ENCODE measurements around the gene VPS13C.

The VPS13C gene

GRCh38 chr15:62099094-62099601, 38.9 kb upstream of the VPS13C start:
- no CpG with 5 or more reads among the region's 7 CpGs for WGBS (ENCODE audit: insufficient coverage, insufficient read length)
- no peak overlapping the region for H3K27ac ChIP-seq (ENCODE audit: low read length)

GRCh38 chr15:62094388-62094787, 34.1 kb upstream of the VPS13C start:
- no peaks in the 10 kb centered on the region for H3K27me3 ChIP-seq (ENCODE audit: control insufficient read depth, insufficient read depth, low read length)
- no CpG with 5 or more reads among the region's 7 CpGs for WGBS (ENCODE audit: insufficient coverage, insufficient read length)
- DNase-seq (ENCODE audit: low read depth, low spot score): no peak
- no peaks in the 10 kb centered on the region for H3K9me3 ChIP-seq (ENCODE audit: control insufficient read depth, insufficient read depth, low read length)
- H3K27ac ChIP-seq (ENCODE audit: low read length): no peak overlapping the region
- no peaks in the 10 kb centered on the region for H3K4me1 ChIP-seq (ENCODE audit: control insufficient read depth, insufficient read depth, low read length)
- no peak overlapping the region for H3K4me3 ChIP-seq (ENCODE audit: low read length)
- no peaks in the 10 kb centered on the region for H3K36me3 ChIP-seq (ENCODE audit: control insufficient read depth, insufficient read depth, low read length)

More at GRCh38 chr15:62099094-62099601, 38.9 kb upstream of the VPS13C start:
- Histone ChIP-seq H3K4me1 (ENCODE audit: control insufficient read depth, insufficient read depth, low read length) (no peaks in the 10 kb centered on the region), H3K27me3 (ENCODE audit: control insufficient read depth, insufficient read depth, low read length) (no peaks in the 10 kb centered on the region), H3K36me3 (ENCODE audit: control insufficient read depth, insufficient read depth, low read length) (no peaks in the 10 kb centered on the region), H3K9me3 (ENCODE audit: control insufficient read depth, insufficient read depth, low read length) (no peaks in the 10 kb centered on the region), H3K4me3 (ENCODE audit: low read length) (no peak overlapping the region)
- DNase-seq (ENCODE audit: low read depth, low spot score): no peak

GRCh38 chr15:62093809-62094208, 33.6 kb upstream of the VPS13C start:
- H3K4me3 ChIP-seq (ENCODE audit: low read length): no peak overlapping the region
- H3K4me1 ChIP-seq (ENCODE audit: control insufficient read depth, insufficient read depth, low read length): no peaks in the 10 kb centered on the region
- H3K9me3 ChIP-seq (ENCODE audit: control insufficient read depth, insufficient read depth, low read length): no peaks in the 10 kb centered on the region
- H3K27me3 ChIP-seq (ENCODE audit: control insufficient read depth, insufficient read depth, low read length): no peaks in the 10 kb centered on the region
- no peak overlapping the region for H3K27ac ChIP-seq (ENCODE audit: low read length)
- DNase-seq (ENCODE audit: low read depth, low spot score): no peak
- WGBS (ENCODE audit: insufficient coverage, insufficient read length): no CpG with 5 or more reads among the region's 5 CpGs
- H3K36me3 ChIP-seq (ENCODE audit: control insufficient read depth, insufficient read depth, low read length): no peaks in the 10 kb centered on the region

DNA sequence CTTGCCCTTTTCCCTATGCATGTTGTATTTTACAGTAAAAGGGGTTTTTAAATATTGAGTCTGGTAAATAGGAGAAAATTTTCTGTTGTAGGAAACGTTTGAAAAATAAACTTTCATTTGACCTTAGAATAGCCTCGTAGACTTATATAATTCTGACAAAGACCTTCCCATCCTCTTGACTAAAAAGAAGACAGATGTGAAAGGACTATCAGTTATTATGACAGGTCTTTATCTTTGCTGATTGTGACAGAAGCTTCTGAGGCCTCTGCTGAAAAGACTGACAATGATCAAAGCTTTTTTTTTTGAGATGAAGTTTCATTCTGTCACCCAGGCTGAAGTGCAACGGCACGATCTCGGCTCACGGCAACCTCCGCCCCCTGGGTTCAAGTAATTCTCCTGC, 30.7 kb upstream of the VPS13C start:
- DNase-seq (ENCODE audit: low read depth, low spot score): no peak
- Histone ChIP-seq H3K9me3 (ENCODE audit: control insufficient read depth, insufficient read depth, low read length) (no peaks in the 10 kb centered on the region), H3K27ac (ENCODE audit: low read length) (no peak overlapping the region), H3K4me1 (ENCODE audit: control insufficient read depth, insufficient read depth, low read length) (no peaks in the 10 kb centered on the region), H3K4me3 (ENCODE audit: low read length) (no peak overlapping the region), H3K36me3 (ENCODE audit: control insufficient read depth, insufficient read depth, low read length) (no peaks in the 10 kb centered on the region), H3K27me3 (ENCODE audit: control insufficient read depth, insufficient read depth, low read length) (no peaks in the 10 kb centered on the region)
- no CpG with 5 or more reads among the region's 7 CpGs for WGBS (ENCODE audit: insufficient coverage, insufficient read length)

DNA sequence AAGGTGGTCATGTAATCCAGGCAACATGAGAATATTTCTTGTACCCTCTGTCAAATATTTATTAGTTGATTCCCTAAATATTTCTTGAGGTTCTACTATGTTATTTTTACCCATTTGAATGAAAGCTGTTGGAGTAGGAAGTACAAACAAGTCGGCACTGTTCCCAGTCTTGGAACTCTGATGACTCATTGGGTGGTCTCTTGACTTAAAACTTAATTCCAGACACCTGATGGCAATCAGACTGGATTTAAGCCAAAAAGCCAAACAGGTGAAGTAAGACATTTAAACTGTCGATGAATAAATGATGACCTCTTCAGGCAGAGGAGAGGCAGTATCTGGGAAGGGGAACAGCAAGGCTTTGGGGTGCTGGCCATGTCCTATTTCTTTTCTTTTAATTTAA, 29.4 kb upstream of the VPS13C start:
- Histone ChIP-seq H3K27ac (ENCODE audit: low read length) (no peak overlapping the region), H3K4me3 (ENCODE audit: low read length) (no peak overlapping the region), H3K36me3 (ENCODE audit: control insufficient read depth, insufficient read depth, low read length) (no peaks in the 10 kb centered on the region), H3K9me3 (ENCODE audit: control insufficient read depth, insufficient read depth, low read length) (no peaks in the 10 kb centered on the region), H3K27me3 (ENCODE audit: control insufficient read depth, insufficient read depth, low read length) (no peaks in the 10 kb centered on the region), H3K4me1 (ENCODE audit: control insufficient read depth, insufficient read depth, low read length) (no peaks in the 10 kb centered on the region)
- no CpG with 5 or more reads among the region's 2 CpGs for WGBS (ENCODE audit: insufficient coverage, insufficient read length)
- DNase-seq (ENCODE audit: low read depth, low spot score): no peak

- no peaks in the 10 kb centered on the region for H3K9me3 ChIP-seq (ENCODE audit: control insufficient read depth, insufficient read depth, low read length)
- no peak overlapping the region for H3K4me3 ChIP-seq (ENCODE audit: low read length)
- no peaks in the 10 kb centered on the region for H3K36me3 ChIP-seq (ENCODE audit: control insufficient read depth, insufficient read depth, low read length)
- H3K4me1 ChIP-seq (ENCODE audit: control insufficient read depth, insufficient read depth, low read length): no peaks in the 10 kb centered on the region
- H3K27me3 ChIP-seq (ENCODE audit: control insufficient read depth, insufficient read depth, low read length): no peaks in the 10 kb centered on the region
- DNase-seq (ENCODE audit: low read depth, low spot score): no peak
- no CpG with 5 or more reads among the region's 1 CpG for WGBS (ENCODE audit: insufficient coverage, insufficient read length)
- no peak overlapping the region for H3K27ac ChIP-seq (ENCODE audit: low read length)
These were observed 28.1 kb upstream of the VPS13C start for GRCh38 chr15:62088353-62088693.

DNA sequence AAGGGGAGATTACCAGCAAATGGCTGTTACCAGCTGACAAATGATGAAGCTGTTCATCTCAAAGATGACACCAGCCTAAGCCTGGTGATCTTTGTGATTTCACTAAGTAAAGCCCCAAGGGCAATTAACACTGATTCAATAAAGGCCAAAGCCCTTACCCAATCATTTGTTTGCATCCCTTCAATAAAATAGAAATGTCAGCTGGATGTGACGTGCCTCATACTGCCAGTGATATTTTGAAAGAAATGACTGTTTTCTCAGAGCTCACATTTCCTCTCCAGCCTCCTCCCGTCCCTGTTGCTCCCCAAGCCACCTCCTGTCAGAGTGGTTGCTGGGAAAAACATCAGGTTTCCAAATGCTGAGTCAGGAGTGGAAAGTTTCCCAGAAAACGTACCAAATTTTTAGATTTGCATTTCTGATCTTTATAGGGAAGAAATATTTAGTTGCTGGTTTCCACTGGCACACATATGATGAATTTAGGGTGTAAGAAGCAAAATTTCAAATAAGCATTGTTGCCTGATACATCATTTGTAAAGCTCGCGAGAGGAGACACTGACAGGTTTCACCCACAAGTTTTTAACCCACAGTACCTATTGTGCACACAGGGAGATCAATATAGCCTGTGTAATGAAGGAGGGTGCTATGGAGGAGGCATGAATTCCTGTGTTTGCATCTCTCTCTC, 27.6 kb upstream of the VPS13C start:
- Histone ChIP-seq H3K9me3 (ENCODE audit: control insufficient read depth, insufficient read depth, low read length) (no peaks in the 10 kb centered on the region), H3K4me1 (ENCODE audit: control insufficient read depth, insufficient read depth, low read length) (no peaks in the 10 kb centered on the region), H3K27me3 (ENCODE audit: control insufficient read depth, insufficient read depth, low read length) (no peaks in the 10 kb centered on the region), H3K27ac (ENCODE audit: low read length) (no peak overlapping the region), H3K4me3 (ENCODE audit: low read length) (no peak overlapping the region), H3K36me3 (ENCODE audit: control insufficient read depth, insufficient read depth, low read length) (no peaks in the 10 kb centered on the region)
- no CpG with 5 or more reads among the region's 5 CpGs for WGBS (ENCODE audit: insufficient coverage, insufficient read length)
- no peak for DNase-seq (ENCODE audit: low read depth, low spot score)

DNA sequence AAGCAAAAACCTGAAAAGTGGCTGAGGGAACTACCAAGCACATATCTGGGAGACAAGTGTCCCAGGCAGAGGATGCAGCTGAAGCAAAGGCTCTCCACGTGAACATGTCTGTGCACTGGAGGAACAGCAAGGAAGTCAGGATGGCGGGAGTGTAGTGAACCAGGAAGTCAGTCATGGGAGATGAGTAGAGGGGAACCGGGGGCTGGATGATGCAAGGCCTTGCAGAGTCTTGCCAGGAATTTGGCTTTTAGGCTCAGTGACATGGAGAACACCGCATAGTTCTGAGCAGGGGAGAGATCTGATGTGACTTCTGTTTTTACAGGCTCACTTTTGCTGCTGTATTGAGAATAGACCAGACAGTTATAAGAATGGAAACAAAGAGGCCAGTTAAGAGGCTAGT, 25.5 kb upstream of the VPS13C start:
- H3K36me3 ChIP-seq (ENCODE audit: control insufficient read depth, insufficient read depth, low read length): no peaks in the 10 kb centered on the region
- WGBS (ENCODE audit: insufficient coverage, insufficient read length): no CpG with 5 or more reads among the region's 4 CpGs
- no peak for DNase-seq (ENCODE audit: low read depth, low spot score)
- H3K27ac ChIP-seq (ENCODE audit: low read length): no peak overlapping the region
- no peak overlapping the region for H3K4me3 ChIP-seq (ENCODE audit: low read length)
- H3K4me1 ChIP-seq (ENCODE audit: control insufficient read depth, insufficient read depth, low read length): no peaks in the 10 kb centered on the region
- no peaks in the 10 kb centered on the region for H3K27me3 ChIP-seq (ENCODE audit: control insufficient read depth, insufficient read depth, low read length)
- H3K9me3 ChIP-seq (ENCODE audit: control insufficient read depth, insufficient read depth, low read length): no peaks in the 10 kb centered on the region

GRCh38 chr15:62083194-62084154, 23.2 kb upstream of the VPS13C start:
- no CpG with 5 or more reads among the region's 9 CpGs for WGBS (ENCODE audit: insufficient coverage, insufficient read length)
- H3K4me3 ChIP-seq (ENCODE audit: low read length): no peak overlapping the region

DNA sequence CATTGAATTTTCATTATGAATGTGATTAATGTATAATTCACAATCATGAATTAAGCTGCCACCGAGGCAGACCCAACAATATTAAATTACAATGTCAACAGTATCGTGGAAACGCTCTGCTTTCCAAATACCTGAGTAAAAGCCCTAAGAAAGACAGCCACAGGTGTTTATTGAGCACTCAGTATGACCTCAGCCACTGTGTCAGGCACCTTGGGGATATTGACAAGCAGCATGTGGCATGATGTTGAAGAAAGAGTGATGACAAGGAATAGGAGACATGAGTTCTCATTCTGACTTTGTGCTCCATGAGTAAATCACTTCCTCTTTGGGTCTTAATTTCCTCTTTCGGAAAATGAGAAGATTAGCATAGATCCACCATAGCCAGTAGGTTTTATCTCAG, 19.3 kb upstream of the VPS13C start:
- Histone ChIP-seq H3K9me3 (ENCODE audit: control insufficient read depth, insufficient read depth, low read length) (no peaks in the 10 kb centered on the region), H3K4me3 (ENCODE audit: low read length) (no peak overlapping the region), H3K4me1 (ENCODE audit: control insufficient read depth, insufficient read depth, low read length) (no peaks in the 10 kb centered on the region), H3K27ac (ENCODE audit: low read length) (no peak overlapping the region), H3K36me3 (ENCODE audit: control insufficient read depth, insufficient read depth, low read length) (no peaks in the 10 kb centered on the region), H3K27me3 (ENCODE audit: control insufficient read depth, insufficient read depth, low read length) (no peaks in the 10 kb centered on the region)
- WGBS (ENCODE audit: insufficient coverage, insufficient read length): no CpG with 5 or more reads among the region's 4 CpGs
- DNase-seq (ENCODE audit: low read depth, low spot score): no peak

More at GRCh38 chr15:62083194-62084154, 23.2 kb upstream of the VPS13C start:
- no peaks in the 10 kb centered on the region for H3K36me3 ChIP-seq (ENCODE audit: control insufficient read depth, insufficient read depth, low read length)
- H3K27me3 ChIP-seq (ENCODE audit: control insufficient read depth, insufficient read depth, low read length): no peaks in the 10 kb centered on the region
- H3K9me3 ChIP-seq (ENCODE audit: control insufficient read depth, insufficient read depth, low read length): no peaks in the 10 kb centered on the region
- no peaks in the 10 kb centered on the region for H3K4me1 ChIP-seq (ENCODE audit: control insufficient read depth, insufficient read depth, low read length)
- DNase-seq (ENCODE audit: low read depth, low spot score): no peak
- no peak overlapping the region for H3K27ac ChIP-seq (ENCODE audit: low read length)
